ENCODE measurements around the gene ERC1. TPM values are rescaled to one million over a fixed set of nuclear protein-coding genes. Genes with fewer than 3 reads are reported as not detected.

ERC1 gene
- total and polyA plus RNA-seq, 2 donors from 2014 or later, result 5.1 to 68.3 TPM

DNA sequence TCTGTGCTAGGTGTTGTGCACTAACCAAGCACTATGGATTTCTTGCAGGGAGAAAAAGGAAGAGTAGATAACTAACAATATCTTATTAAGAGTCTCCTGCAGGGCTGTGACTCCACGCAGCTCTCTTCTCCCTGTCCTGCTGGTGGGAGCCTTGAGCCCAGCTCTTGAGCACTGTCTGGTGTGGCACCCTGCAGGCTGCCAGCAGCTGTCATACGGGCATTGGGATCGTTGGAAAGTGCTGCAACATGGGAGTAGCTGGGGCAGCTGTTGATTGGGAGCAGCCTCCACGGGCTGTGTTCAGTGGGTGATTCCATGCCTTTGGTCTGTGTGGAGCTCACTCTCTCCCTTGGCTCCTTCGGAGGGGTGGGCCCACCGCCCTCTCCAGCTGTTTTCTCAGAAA lies 478.0 kb downstream of the ERC1 start:
- Histone ChIP-seq H3K27me3 (ENCODE audit: control insufficient read depth, insufficient read depth, low read length) (no peaks in the 10 kb centered on the region), H3K9me3 (ENCODE audit: control insufficient read depth in 2 of 3, insufficient read depth in 1 of 3, low read length in 3 of 3) (no peaks in the 10 kb centered on the region), H3K36me3 (ENCODE audit: control insufficient read depth in 2 of 3, insufficient read depth in 3 of 3, low read length in 3 of 3) (no peaks in the 10 kb centered on the region), H3K27ac (ENCODE audit: low read depth in 2 of 2, low read length in 2 of 2) (no peak overlapping the region), H3K4me3 (ENCODE audit: low read length in 3 of 3) (no peak overlapping the region), H3K9ac (ENCODE audit: low read length in 3 of 3) (no peak overlapping the region), H3K4me1 (ENCODE audit: control insufficient read depth in 2 of 3, insufficient read depth in 2 of 3, low read depth in 1 of 3, low read length in 3 of 3) (peaks cover 0 to 5% (median 3%) of the 10 kb centered on the region in 3 donors)
- TF ChIP-seq, protein P1, sequence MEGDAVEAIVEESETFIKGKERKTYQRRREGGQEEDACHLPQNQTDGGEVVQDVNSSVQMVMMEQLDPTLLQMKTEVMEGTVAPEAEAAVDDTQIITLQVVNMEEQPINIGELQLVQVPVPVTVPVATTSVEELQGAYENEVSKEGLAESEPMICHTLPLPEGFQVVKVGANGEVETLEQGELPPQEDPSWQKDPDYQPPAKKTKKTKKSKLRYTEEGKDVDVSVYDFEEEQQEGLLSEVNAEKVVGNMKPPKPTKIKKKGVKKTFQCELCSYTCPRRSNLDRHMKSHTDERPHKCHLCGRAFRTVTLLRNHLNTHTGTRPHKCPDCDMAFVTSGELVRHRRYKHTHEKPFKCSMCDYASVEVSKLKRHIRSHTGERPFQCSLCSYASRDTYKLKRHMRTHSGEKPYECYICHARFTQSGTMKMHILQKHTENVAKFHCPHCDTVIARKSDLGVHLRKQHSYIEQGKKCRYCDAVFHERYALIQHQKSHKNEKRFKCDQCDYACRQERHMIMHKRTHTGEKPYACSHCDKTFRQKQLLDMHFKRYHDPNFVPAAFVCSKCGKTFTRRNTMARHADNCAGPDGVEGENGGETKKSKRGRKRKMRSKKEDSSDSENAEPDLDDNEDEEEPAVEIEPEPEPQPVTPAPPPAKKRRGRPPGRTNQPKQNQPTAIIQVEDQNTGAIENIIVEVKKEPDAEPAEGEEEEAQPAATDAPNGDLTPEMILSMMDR (IDR thresholded peaks at IDR 0.05; ENCODE audit: borderline replicate concordance, extremely low read depth, insufficient read depth), result no peak
- intact Hi-C loops (cut with DNase I), result no loop called here
- no peak for DNase-seq
- no peak for FAIRE-seq

DNA sequence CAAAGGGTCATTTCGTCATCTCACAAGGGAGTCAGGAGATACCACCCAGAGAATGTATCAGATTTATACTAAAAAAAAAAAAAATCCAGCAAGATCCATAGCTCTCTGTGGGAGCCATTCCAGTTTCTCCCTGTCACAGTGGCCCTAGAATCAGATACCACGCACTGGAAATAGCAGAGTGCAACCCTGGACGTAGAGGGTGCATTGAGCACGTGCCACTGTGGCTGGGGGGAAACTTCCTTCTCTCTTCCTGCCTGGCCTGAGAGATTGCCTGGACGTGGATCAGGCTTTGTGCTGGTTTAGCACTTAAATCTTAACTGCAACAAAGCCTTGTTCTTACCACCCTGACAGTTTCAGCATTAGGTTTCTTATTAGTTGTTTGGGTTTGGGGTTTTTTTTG lies 479.0 kb downstream of the ERC1 start:
- Histone ChIP-seq H3K27me3 (ENCODE audit: control insufficient read depth, insufficient read depth, low read length) (no peaks in the 10 kb centered on the region), H3K9ac (ENCODE audit: low read length in 3 of 3) (no peak overlapping the region), H3K27ac (ENCODE audit: low read depth in 2 of 2, low read length in 2 of 2) (no peak overlapping the region), H3K4me1 (ENCODE audit: control insufficient read depth in 2 of 3, insufficient read depth in 2 of 3, low read depth in 1 of 3, low read length in 3 of 3) (peaks cover 0 to 5% (median 3%) of the 10 kb centered on the region in 3 donors), H3K9me3 (ENCODE audit: control insufficient read depth in 2 of 3, insufficient read depth in 1 of 3, low read length in 3 of 3) (no peaks in the 10 kb centered on the region), H3K4me3 (ENCODE audit: low read length in 3 of 3) (no peak overlapping the region), H3K36me3 (ENCODE audit: control insufficient read depth in 2 of 3, insufficient read depth in 3 of 3, low read length in 3 of 3) (no peaks in the 10 kb centered on the region)
- FAIRE-seq (no peak), DNase-seq (peak in 1 of 5 donors; percentile 36)
- TF ChIP-seq, protein P1 (IDR thresholded peaks at IDR 0.05; ENCODE audit: borderline replicate concordance, extremely low read depth, insufficient read depth), result no peak
- intact Hi-C loops (cut with DNase I), result no loop called here

DNA sequence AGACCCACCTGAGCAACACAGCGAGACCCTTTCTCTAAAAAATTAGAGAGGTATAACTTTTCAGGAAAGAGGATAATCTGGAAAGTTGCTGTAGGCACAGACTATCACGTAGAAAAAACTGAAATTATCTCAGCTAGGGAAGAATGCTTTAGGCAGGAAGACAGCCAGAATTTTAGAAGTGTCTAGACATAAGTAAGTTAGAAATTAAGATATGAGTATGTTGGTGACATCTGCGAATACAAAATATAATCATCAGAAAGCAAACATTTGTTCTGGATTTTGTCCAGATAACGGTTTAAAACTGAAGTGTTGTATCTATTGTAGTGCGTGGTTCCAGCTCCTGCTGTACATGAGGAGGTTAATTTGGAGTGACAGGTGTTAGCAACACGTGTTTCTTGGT lies 480.2 kb downstream of the ERC1 start:
- TF ChIP-seq, protein P1 (IDR thresholded peaks at IDR 0.05; ENCODE audit: borderline replicate concordance, extremely low read depth, insufficient read depth), result no peak
- no peak overlapping the region for H3K27ac ChIP-seq (ENCODE audit: low read depth in 2 of 2, low read length in 2 of 2)
- H3K27me3 ChIP-seq (ENCODE audit: control insufficient read depth, insufficient read depth, low read length), result no peaks in the 10 kb centered on the region
- peaks cover 0 to 5% (median 3%) of the 10 kb centered on the region in 3 donors for H3K4me1 ChIP-seq (ENCODE audit: control insufficient read depth in 2 of 3, insufficient read depth in 2 of 3, low read depth in 1 of 3, low read length in 3 of 3)
- H3K9ac ChIP-seq (ENCODE audit: low read length in 3 of 3), result no peak overlapping the region
- FAIRE-seq (no peak), DNase-seq (no peak)
- no peaks in the 10 kb centered on the region for H3K9me3 ChIP-seq (ENCODE audit: control insufficient read depth in 2 of 3, insufficient read depth in 1 of 3, low read length in 3 of 3)
- H3K36me3 ChIP-seq (ENCODE audit: control insufficient read depth in 2 of 3, insufficient read depth in 3 of 3, low read length in 3 of 3), result no peaks in the 10 kb centered on the region
- H3K4me3 ChIP-seq (ENCODE audit: low read length in 3 of 3), result no peak overlapping the region
- intact Hi-C loops (cut with DNase I), result no loop called here

DNA sequence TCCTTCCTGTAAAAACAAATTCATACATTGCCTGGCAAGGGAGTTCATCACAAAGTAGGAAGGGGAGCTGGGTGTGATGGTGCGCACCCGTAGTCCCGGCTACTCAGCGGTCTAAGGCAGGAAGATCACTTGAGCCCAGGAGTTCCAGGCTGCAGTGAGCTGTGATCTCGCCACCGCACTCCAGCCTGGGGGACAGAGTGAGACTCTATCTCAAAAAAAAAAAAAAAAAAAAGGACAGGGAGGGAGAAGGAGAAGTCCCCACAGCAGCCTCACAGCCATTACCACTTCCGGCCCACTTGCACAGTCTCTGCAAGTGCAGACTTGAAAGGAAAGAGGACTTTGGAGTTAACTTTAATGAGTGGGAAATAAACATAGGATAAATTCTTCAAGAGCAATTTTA lies 482.4 kb downstream of the ERC1 start:
- TF ChIP-seq, protein P1 (IDR thresholded peaks at IDR 0.05; ENCODE audit: borderline replicate concordance, extremely low read depth, insufficient read depth), result no peak
- H3K4me3 ChIP-seq (ENCODE audit: low read length in 3 of 3), result no peak overlapping the region
- DNase-seq, result peak in 1 of 5 donors; percentile 75
- H3K9me3 ChIP-seq (ENCODE audit: control insufficient read depth in 2 of 3, insufficient read depth in 1 of 3, low read length in 3 of 3), result no peaks in the 10 kb centered on the region
- no peak for FAIRE-seq
- no peak overlapping the region for H3K27ac ChIP-seq (ENCODE audit: low read depth in 2 of 2, low read length in 2 of 2)
- no peak overlapping the region for H3K9ac ChIP-seq (ENCODE audit: low read length in 3 of 3)
- intact Hi-C loops (cut with DNase I), result no loop called here
- no peaks in the 10 kb centered on the region for H3K27me3 ChIP-seq (ENCODE audit: control insufficient read depth, insufficient read depth, low read length)
- H3K36me3 ChIP-seq (ENCODE audit: control insufficient read depth in 2 of 3, insufficient read depth in 3 of 3, low read length in 3 of 3), result no peaks in the 10 kb centered on the region
- peaks cover 0 to 5% (median 3%) of the 10 kb centered on the region in 3 donors for H3K4me1 ChIP-seq (ENCODE audit: control insufficient read depth in 2 of 3, insufficient read depth in 2 of 3, low read depth in 1 of 3, low read length in 3 of 3)

All from kidney (tissue), 14 donors.